ENCODE results near the gene PDCD1LG2. TPM values are rescaled to one million over a fixed set of nuclear protein-coding genes. Genes with fewer than 3 reads are reported as not detected.
"Not testable (repeated sequence)": the region's sequence is repeated elsewhere in the genome, so short reads cannot be mapped to it uniquely, and the experiment has no call there.

Gene PDCD1LG2
- total and polyA plus RNA-seq, 2 experiments from 2014 or later, result not detected

GRCh38 chr9:5579881-5580280 is 69.5 kb downstream of the PDCD1LG2 start:
- Histone ChIP-seq H3K9me3 (ENCODE audit: low read depth) (no peaks in the 10 kb centered on the region), H3K4me1 (ENCODE audit: insufficient read depth) (no peaks in the 10 kb centered on the region), H4K20me1 (ENCODE audit: insufficient read depth, poor library complexity, severe bottlenecking) (no peaks in the 10 kb centered on the region), H3K4me3 (no peak overlapping the region), H3K27ac (no peak overlapping the region), H3K4me2 (no peak overlapping the region), H3K36me3 (replicated peaks; ENCODE audit: insufficient read depth, low read depth) (no peaks in the 10 kb centered on the region), H3K27me3 (no peaks in the 10 kb centered on the region), H2AFZ (no peak overlapping the region), H3K9me2 (replicated peaks; ENCODE audit: insufficient read depth) (no peaks in the 10 kb centered on the region), H3K79me2 (no peaks in the 10 kb centered on the region)
- no peak for DNase-seq (ENCODE audit: low spot score)
- WGBS (ENCODE audit: low lambda C conversion rate, missing lambda C conversion rate), result 95% methylated on average over 1 of the region's 1 CpG
- TF ChIP-seq EZH2 (IDR thresholded peaks at IDR 0.05; ENCODE audit: borderline replicate concordance), result no peak

- Histone ChIP-seq H3K27me3 (no peaks in the 10 kb centered on the region), H3K4me3 (no peak overlapping the region), H2AFZ (no peak overlapping the region), H3K36me3 (replicated peaks; ENCODE audit: insufficient read depth, low read depth) (no peaks in the 10 kb centered on the region), H4K20me1 (ENCODE audit: insufficient read depth, poor library complexity, severe bottlenecking) (no peaks in the 10 kb centered on the region), H3K4me2 (no peak overlapping the region), H3K27ac (no peak overlapping the region), H3K4me1 (ENCODE audit: insufficient read depth) (no peaks in the 10 kb centered on the region), H3K79me2 (no peaks in the 10 kb centered on the region), H3K9me3 (ENCODE audit: low read depth) (no peaks in the 10 kb centered on the region), H3K9me2 (replicated peaks; ENCODE audit: insufficient read depth) (no peaks in the 10 kb centered on the region)
- WGBS (ENCODE audit: low lambda C conversion rate, missing lambda C conversion rate), result 90% methylated on average over 3 of the region's 3 CpGs
- DNase-seq (ENCODE audit: low spot score), result no peak
- TF ChIP-seq CTCF (IDR thresholded peaks at IDR 0.05; ENCODE audit: poor library complexity) (no peak), EZH2phosphoT487 (IDR thresholded peaks at IDR 0.05; ENCODE audit: low read depth, severe bottlenecking, unreplicated experiment) (no peak), EZH2 (IDR thresholded peaks at IDR 0.05; ENCODE audit: borderline replicate concordance) (no peak)
These were observed 70.3 kb downstream of the PDCD1LG2 start for GRCh38 chr9:5580650-5581049.

- not testable (repeated sequence) for H3K4me1 ChIP-seq (ENCODE audit: insufficient read depth); H3K27me3 ChIP-seq; H3K9me2 ChIP-seq (replicated peaks; ENCODE audit: insufficient read depth); H3K4me2 ChIP-seq; DNase-seq (ENCODE audit: low spot score); H3K79me2 ChIP-seq; H3K27ac ChIP-seq; H3K36me3 ChIP-seq (replicated peaks; ENCODE audit: insufficient read depth, low read depth); H4K20me1 ChIP-seq (ENCODE audit: insufficient read depth, poor library complexity, severe bottlenecking); H2AFZ ChIP-seq; H3K9me3 ChIP-seq (ENCODE audit: low read depth); H3K4me3 ChIP-seq
- 96% methylated on average over 2 of the region's 2 CpGs for WGBS (ENCODE audit: low lambda C conversion rate, missing lambda C conversion rate)
These were observed 71.4 kb downstream of the PDCD1LG2 start for GRCh38 chr9:5581706-5582105.

GRCh38 chr9:5582835-5583195 is 72.5 kb downstream of the PDCD1LG2 start:
- Histone ChIP-seq H2AFZ (no peak overlapping the region), H3K27me3 (no peaks in the 10 kb centered on the region), H3K27ac (no peak overlapping the region), H4K20me1 (ENCODE audit: insufficient read depth, poor library complexity, severe bottlenecking) (no peaks in the 10 kb centered on the region), H3K9me3 (ENCODE audit: low read depth) (no peaks in the 10 kb centered on the region), H3K9me2 (replicated peaks; ENCODE audit: insufficient read depth) (no peaks in the 10 kb centered on the region), H3K79me2 (no peaks in the 10 kb centered on the region), H3K36me3 (replicated peaks; ENCODE audit: insufficient read depth, low read depth) (no peaks in the 10 kb centered on the region), H3K4me1 (ENCODE audit: insufficient read depth) (no peaks in the 10 kb centered on the region), H3K4me2 (no peak overlapping the region), H3K4me3 (no peak overlapping the region)
- DNase-seq (ENCODE audit: low spot score), result no peak
- 49% methylated on average over 2 of the region's 2 CpGs for WGBS (ENCODE audit: low lambda C conversion rate, missing lambda C conversion rate)
- TF ChIP-seq EZH2 (IDR thresholded peaks at IDR 0.05; ENCODE audit: borderline replicate concordance), result no peak
- TF ChIP-seq EZH2phosphoT487 (IDR thresholded peaks at IDR 0.05; ENCODE audit: low read depth, severe bottlenecking, unreplicated experiment), result no peak
- TF ChIP-seq CTCF (IDR thresholded peaks at IDR 0.05; ENCODE audit: poor library complexity), result no peak

- no peaks in the 10 kb centered on the region for H3K27me3 ChIP-seq
- H3K79me2 ChIP-seq, result no peaks in the 10 kb centered on the region
- H3K9me2 ChIP-seq (replicated peaks; ENCODE audit: insufficient read depth), result no peaks in the 10 kb centered on the region
- no peaks in the 10 kb centered on the region for H3K4me1 ChIP-seq (ENCODE audit: insufficient read depth)
- no peak overlapping the region for H2AFZ ChIP-seq
- no peak overlapping the region for H3K27ac ChIP-seq
- no peaks in the 10 kb centered on the region for H4K20me1 ChIP-seq (ENCODE audit: insufficient read depth, poor library complexity, severe bottlenecking)
- no peak for TF ChIP-seq EZH2 (IDR thresholded peaks at IDR 0.05; ENCODE audit: borderline replicate concordance)
- TF ChIP-seq EZH2phosphoT487 (IDR thresholded peaks at IDR 0.05; ENCODE audit: low read depth, severe bottlenecking, unreplicated experiment), result no peak
- no peak for TF ChIP-seq CTCF (IDR thresholded peaks at IDR 0.05; ENCODE audit: poor library complexity)
- no peak overlapping the region for H3K4me2 ChIP-seq
- H3K4me3 ChIP-seq, result no peak overlapping the region
- no peak for DNase-seq (ENCODE audit: low spot score)
- H3K9me3 ChIP-seq (ENCODE audit: low read depth), result no peaks in the 10 kb centered on the region
- H3K36me3 ChIP-seq (replicated peaks; ENCODE audit: insufficient read depth, low read depth), result no peaks in the 10 kb centered on the region
These were observed 76.1 kb downstream of the PDCD1LG2 start for GRCh38 chr9:5586391-5586802.

Data from hepatocyte (in vitro differentiated cells).